ENCODE measurements around the gene TRAPPC14. TPM values are rescaled to one million over a fixed set of nuclear protein-coding genes. Genes with fewer than 3 reads are reported as not detected.

Gene TRAPPC14
- total and polyA plus RNA-seq, 9 of the 15 experiments (the other 6 are each of a cell fraction or from before 2014, with no cell fraction given), result 0.42 to 45.9 (median 18.2) TPM

GRCh38 chr7:100119072-100119969 is 39.2 kb downstream of the TRAPPC14 start, which contains the start of the genes CNPY4 and TAF6 (continued):
- peak; percentile 89 for TF ChIP-seq TOE1 (IDR thresholded peaks at IDR 0.05; ENCODE audit: borderline replicate concordance)
- no peak for TF ChIP-seq TOE1 (CRISPR knock-in tag; IDR thresholded peaks at IDR 0.05; ENCODE audit: borderline replicate concordance, low read depth)
- TF ChIP-seq DNMT1 (IDR thresholded peaks at IDR 0.05), result peak; percentile 81; the same call in 1 of the 2 replicates
- peak; percentile 97 for TF ChIP-seq SP1 (CRISPR knock-in tag; IDR thresholded peaks at IDR 0.05)
- TF ChIP-seq RAD51 (IDR thresholded peaks at IDR 0.05; ENCODE audit: borderline replicate concordance, low read depth), result peak; percentile 85
- TF ChIP-seq RFX1 (IDR thresholded peaks at IDR 0.05), result peak; percentile 99
- no peak for TF ChIP-seq HDAC3 (IDR thresholded peaks at IDR 0.05; ENCODE audit: borderline replicate concordance, partially characterized antibody)
- TF ChIP-seq ZBTB9 (CRISPR knock-in tag; IDR thresholded peaks at IDR 0.05), result peak; percentile 35; the same call in 1 of the 2 replicates
- TF ChIP-seq, protein P1, sequence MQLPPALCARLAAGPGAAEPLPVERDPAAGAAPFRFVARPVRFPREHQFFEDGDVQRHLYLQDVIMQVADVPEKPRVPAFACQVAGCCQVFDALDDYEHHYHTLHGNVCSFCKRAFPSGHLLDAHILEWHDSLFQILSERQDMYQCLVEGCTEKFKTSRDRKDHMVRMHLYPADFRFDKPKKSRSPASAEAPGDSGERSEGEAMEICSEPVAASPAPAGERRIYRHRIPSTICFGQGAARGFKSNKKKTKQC (CRISPR knock-in tag; IDR thresholded peaks at IDR 0.05), result peak; percentile 77
- TF ChIP-seq MBD2 (IDR thresholded peaks at IDR 0.05; ENCODE audit: borderline replicate concordance, low read depth), result peak; percentile 61
- TF ChIP-seq CCAR2 (IDR thresholded peaks at IDR 0.05; ENCODE audit: low read depth, low read length), result no peak
- 0 out of 2 replicates have a peak, but pooled peaks have one; percentile 65 for TF ChIP-seq ZNF23 (CRISPR knock-in tag; IDR thresholded peaks at IDR 0.05)
- no peak for TF ChIP-seq ATF1 (CRISPR knock-in tag; IDR thresholded peaks at IDR 0.05)
- TF ChIP-seq ATF1 (tag; IDR thresholded peaks at IDR 0.05), result peak; percentile 84
- TF ChIP-seq SLC30A9 (CRISPR knock-in tag; IDR thresholded peaks at IDR 0.05), result no peak
- TF ChIP-seq MIER1 (IDR thresholded peaks at IDR 0.05; ENCODE audit: low read depth), result no peak
- TF ChIP-seq POLR2AphosphoS5 (IDR thresholded peaks at IDR 0.05; ENCODE audit: control insufficient read depth, insufficient read depth, low read depth, low read length), result peak; percentile 81
- TF ChIP-seq SRSF1 (IDR thresholded peaks at IDR 0.05; ENCODE audit: low read depth, low read length), result no peak
- TF ChIP-seq, protein P2, sequence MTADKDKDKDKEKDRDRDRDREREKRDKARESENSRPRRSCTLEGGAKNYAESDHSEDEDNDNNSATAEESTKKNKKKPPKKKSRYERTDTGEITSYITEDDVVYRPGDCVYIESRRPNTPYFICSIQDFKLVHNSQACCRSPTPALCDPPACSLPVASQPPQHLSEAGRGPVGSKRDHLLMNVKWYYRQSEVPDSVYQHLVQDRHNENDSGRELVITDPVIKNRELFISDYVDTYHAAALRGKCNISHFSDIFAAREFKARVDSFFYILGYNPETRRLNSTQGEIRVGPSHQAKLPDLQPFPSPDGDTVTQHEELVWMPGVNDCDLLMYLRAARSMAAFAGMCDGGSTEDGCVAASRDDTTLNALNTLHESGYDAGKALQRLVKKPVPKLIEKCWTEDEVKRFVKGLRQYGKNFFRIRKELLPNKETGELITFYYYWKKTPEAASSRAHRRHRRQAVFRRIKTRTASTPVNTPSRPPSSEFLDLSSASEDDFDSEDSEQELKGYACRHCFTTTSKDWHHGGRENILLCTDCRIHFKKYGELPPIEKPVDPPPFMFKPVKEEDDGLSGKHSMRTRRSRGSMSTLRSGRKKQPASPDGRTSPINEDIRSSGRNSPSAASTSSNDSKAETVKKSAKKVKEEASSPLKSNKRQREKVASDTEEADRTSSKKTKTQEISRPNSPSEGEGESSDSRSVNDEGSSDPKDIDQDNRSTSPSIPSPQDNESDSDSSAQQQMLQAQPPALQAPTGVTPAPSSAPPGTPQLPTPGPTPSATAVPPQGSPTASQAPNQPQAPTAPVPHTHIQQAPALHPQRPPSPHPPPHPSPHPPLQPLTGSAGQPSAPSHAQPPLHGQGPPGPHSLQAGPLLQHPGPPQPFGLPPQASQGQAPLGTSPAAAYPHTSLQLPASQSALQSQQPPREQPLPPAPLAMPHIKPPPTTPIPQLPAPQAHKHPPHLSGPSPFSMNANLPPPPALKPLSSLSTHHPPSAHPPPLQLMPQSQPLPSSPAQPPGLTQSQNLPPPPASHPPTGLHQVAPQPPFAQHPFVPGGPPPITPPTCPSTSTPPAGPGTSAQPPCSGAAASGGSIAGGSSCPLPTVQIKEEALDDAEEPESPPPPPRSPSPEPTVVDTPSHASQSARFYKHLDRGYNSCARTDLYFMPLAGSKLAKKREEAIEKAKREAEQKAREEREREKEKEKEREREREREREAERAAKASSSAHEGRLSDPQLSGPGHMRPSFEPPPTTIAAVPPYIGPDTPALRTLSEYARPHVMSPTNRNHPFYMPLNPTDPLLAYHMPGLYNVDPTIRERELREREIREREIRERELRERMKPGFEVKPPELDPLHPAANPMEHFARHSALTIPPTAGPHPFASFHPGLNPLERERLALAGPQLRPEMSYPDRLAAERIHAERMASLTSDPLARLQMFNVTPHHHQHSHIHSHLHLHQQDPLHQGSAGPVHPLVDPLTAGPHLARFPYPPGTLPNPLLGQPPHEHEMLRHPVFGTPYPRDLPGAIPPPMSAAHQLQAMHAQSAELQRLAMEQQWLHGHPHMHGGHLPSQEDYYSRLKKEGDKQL (CRISPR knock-in tag; IDR thresholded peaks at IDR 0.05; ENCODE audit: borderline replicate concordance), result no peak
- peak; percentile 63; the same call in 1 of the 2 replicates for TF ChIP-seq RNF2 (IDR thresholded peaks at IDR 0.05)
- peak; percentile 71 to 76; a peak in 3 of 4 replicates for TF ChIP-seq HDAC1 (IDR thresholded peaks at IDR 0.05)
- 0 out of 2 replicates have a peak, but pooled peaks have one; percentile 76 for TF ChIP-seq GTF2A2 (tag; IDR thresholded peaks at IDR 0.05)
